H1 (cell line): Measurements from ENCODE around the gene KIF5A. TPM values are rescaled to one million over a fixed set of nuclear protein-coding genes. Genes with fewer than 3 reads are reported as not detected.

ENCODE experiments used
- CTCF ChIA-PET: fragments of 300-600 bp; sonication (Branson Sonifier 250); formaldehyde crosslinking; loops from one replicate; lab custom pipeline; 2021; ENCODE audit not compliant: partially characterized antibody; lab: Charles Lee
- POLR2A ChIA-PET: fragments of 300-600 bp; sonication (Branson Sonifier 250); formaldehyde crosslinking; loops from one replicate; lab custom pipeline; 2021; ENCODE audit warnings: inconsistent platforms; ENCODE audit not compliant: partially characterized antibody; lab: Charles Lee
- DNase-seq, 2 experiments: peaks; one replicate each; pipeline versions ENCODE4 v3.0.0 to v3.0.0-alpha.2; 2010 to 2022; ENCODE audit warnings: low spot score in 2 of 2, low read depth in 1 of 2, mixed read lengths in 1 of 2
- FAIRE-seq: peaks from 2 replicates; lab custom pipeline; 2011; peaks lifted over from hg19 to GRCh38; lab: Jason Lieb, UNC
- H2AFZ ChIP-seq: 2 replicates; pipeline ENCODE4 v1.8.1; 2012; ENCODE audit warnings: low read length, inconsistent platforms
- H2AK5ac ChIP-seq: 2 replicates; pipeline ENCODE4 v1.6.1; 2013; ENCODE audit warnings: low read depth, low read length
- H2BK120ac ChIP-seq: replicated peaks from 2 replicates; pipeline ENCODE3; 2013; ENCODE audit warnings: low read depth, low read length, inconsistent platforms
- H2BK12ac ChIP-seq: 2 replicates; pipeline ENCODE4 v1.6.1; 2013; ENCODE audit warnings: low read depth, low read length
- H2BK15ac ChIP-seq: 2 replicates; pipeline ENCODE4 v1.6.1; 2013; ENCODE audit warnings: low read length
- H2BK20ac ChIP-seq: 2 replicates; pipeline ENCODE4 v1.6.1; 2013; ENCODE audit warnings: low read length
- H2BK5ac ChIP-seq: 2 replicates; pipeline ENCODE4 v1.6.1; 2013; ENCODE audit warnings: low read depth, low read length
- H3K14ac ChIP-seq: 2 replicates; pipeline ENCODE4 v1.6.1; 2013; ENCODE audit warnings: inconsistent platforms; ENCODE audit not compliant: insufficient read length
- H3K18ac ChIP-seq: 2 replicates; pipeline ENCODE4 v1.6.1; 2013; ENCODE audit warnings: low read length; ENCODE audit errors: extremely low read depth
- H3K23ac ChIP-seq: 2 replicates; pipeline ENCODE4 v1.6.1; 2013; ENCODE audit warnings: inconsistent platforms; ENCODE audit not compliant: insufficient read length
- H3K23me2 ChIP-seq: 2 replicates; pipeline ENCODE4 v1.6.1; 2013; ENCODE audit warnings: low read depth, low read length
- H3K27ac ChIP-seq: 2 replicates; pipeline ENCODE4 v1.6.1; 2011; ENCODE audit warnings: low read depth, low read length, inconsistent platforms
- H3K27me3 ChIP-seq, 4 experiments: replicated peaks in 1 of 4; 1 replicate in 1 of 4; 2 replicates in 3 of 4; pipeline versions ENCODE4 v1.6.1 to v1.8.1; 2011 to 2013; ENCODE audit warnings: low read length in 3 of 4, mild to moderate bottlenecking in 3 of 4, inconsistent platforms in 2 of 4, mixed read lengths in 2 of 4, moderate library complexity in 1 of 4; ENCODE audit not compliant: control insufficient read depth in 3 of 4, insufficient read depth in 3 of 4; ENCODE audit errors: extremely low read depth in 1 of 4
- H3K36me3 ChIP-seq, 4 experiments: 2 replicates each; pipeline versions ENCODE4 v1.6.1 to v1.8.1; 2011 to 2013; ENCODE audit warnings: mild to moderate bottlenecking in 4 of 4, low read length in 3 of 4, moderate library complexity in 2 of 4, control low read depth in 1 of 4, inconsistent platforms in 1 of 4; ENCODE audit not compliant: insufficient read depth in 4 of 4, control insufficient read depth in 2 of 4
- H3K4ac ChIP-seq: replicated peaks from 2 replicates; pipeline ENCODE3; 2013; ENCODE audit warnings: low read length, low read depth, mixed read lengths, inconsistent platforms; ENCODE audit not compliant: insufficient read length
- H3K4me1 ChIP-seq, 4 experiments: replicated peaks in 1 of 4; 1 replicate in 1 of 4; 2 replicates in 3 of 4; pipeline versions ENCODE4 v1.6.1 to v1.8.1; 2011 to 2013; ENCODE audit warnings: low read length in 3 of 4, inconsistent platforms in 2 of 4, mixed read lengths in 1 of 4; ENCODE audit not compliant: insufficient read depth in 4 of 4, control insufficient read depth in 3 of 4
- H3K4me2 ChIP-seq, 2 experiments: 2 replicates each; pipeline versions ENCODE4 v1.6.1 to v1.8.1; 2011 to 2013; ENCODE audit warnings: low read depth in 2 of 2, low read length in 2 of 2, control low read depth in 1 of 2, inconsistent platforms in 1 of 2, mild to moderate bottlenecking in 1 of 2; ENCODE audit not compliant: insufficient read depth in 1 of 2
- H3K4me3 ChIP-seq, 4 experiments: fragments of 200-600, 300-600 bp in 1 of 4; sonication (generic), shearing (Covaris generic), sonication (Bioruptor Twin) in 1 of 4; 2 replicates each; pipeline versions ENCODE4 v1.5.1 to v1.8.1; 2011 to 2016; ENCODE audit warnings: low read length in 4 of 4, low read depth in 3 of 4, control low read depth in 2 of 4, inconsistent platforms in 2 of 4, mild to moderate bottlenecking in 2 of 4, mixed read lengths in 1 of 4, moderate library complexity in 1 of 4; ENCODE audit not compliant: insufficient read depth in 2 of 4; ENCODE audit errors: extremely low read depth in 1 of 4
- H3K56ac ChIP-seq: replicated peaks from 2 replicates; pipeline ENCODE3; 2013; ENCODE audit warnings: low read depth, mild to moderate bottlenecking, mixed read lengths, low read length, inconsistent platforms; ENCODE audit not compliant: insufficient read length
- H3K79me1 ChIP-seq: 2 replicates; pipeline ENCODE4 v1.6.1; 2013; ENCODE audit warnings: low read depth, low read length, control low read depth
- H3K79me2 ChIP-seq, 2 experiments: 2 replicates each; pipeline versions ENCODE4 v1.6.1 to v1.8.1; 2012 to 2013; ENCODE audit warnings: low read length in 2 of 2, mild to moderate bottlenecking in 2 of 2, inconsistent platforms in 1 of 2; ENCODE audit not compliant: insufficient read depth in 2 of 2, control insufficient read depth in 1 of 2
- H3K9ac ChIP-seq, 4 experiments: replicated peaks in 1 of 4; 1 replicate in 1 of 4; 2 replicates in 3 of 4; pipeline versions ENCODE4 v1.6.1 to v1.8.1; 2011 to 2013; ENCODE audit warnings: low read depth in 3 of 4, low read length in 3 of 4, control low read depth in 2 of 4, mild to moderate bottlenecking in 2 of 4, moderate library complexity in 2 of 4, inconsistent platforms in 1 of 4; ENCODE audit errors: extremely low read depth in 1 of 4
- H3K9me3 ChIP-seq, 2 experiments: 2 replicates each; pipeline versions ENCODE4 v1.6.1 to v1.8.1; 2012 to 2013; ENCODE audit warnings: mild to moderate bottlenecking in 2 of 2, moderate library complexity in 2 of 2, control low read depth in 1 of 2, inconsistent platforms in 1 of 2, low read depth in 1 of 2, low read length in 1 of 2, mixed read lengths in 1 of 2; ENCODE audit not compliant: insufficient read depth in 2 of 2
- H4K20me1 ChIP-seq, 2 experiments: replicated peaks in 1 of 2; 2 replicates each; pipeline versions ENCODE3 to v1.8.1; 2011 to 2013; ENCODE audit warnings: inconsistent platforms in 2 of 2, low read length in 2 of 2, mild to moderate bottlenecking in 1 of 2; ENCODE audit not compliant: insufficient read depth in 2 of 2, control insufficient read depth in 1 of 2
- H4K5ac ChIP-seq: 2 replicates; pipeline ENCODE4 v1.6.1; 2013; ENCODE audit warnings: low read length, low read depth, mixed read lengths, inconsistent platforms; ENCODE audit not compliant: insufficient read length
- H4K8ac ChIP-seq: 2 replicates; pipeline ENCODE4 v1.8.0; 2013; ENCODE audit warnings: mild to moderate bottlenecking, moderate library complexity, low read length, inconsistent platforms; ENCODE audit not compliant: insufficient read depth; ENCODE audit errors: extremely low read depth
- H4K91ac ChIP-seq: replicated peaks from 2 replicates; pipeline ENCODE3; 2013; ENCODE audit warnings: low read length, mixed read lengths, inconsistent platforms; ENCODE audit not compliant: insufficient read length
- SAP30 ChIP-seq: fragments of 300-600 bp; sonication (generic); IDR thresholded peaks from 2 replicates; pipeline ENCODE4 v1.7.1; 2012; ENCODE audit warnings: low read length, moderate library complexity, mild to moderate bottlenecking, inconsistent platforms; ENCODE audit not compliant: insufficient read depth, insufficient replicate concordance
- ZNF274 ChIP-seq: IDR thresholded peaks from 2 replicates; pipeline ENCODE4 v1.7.0; 2012; ENCODE audit warnings: low read length, borderline replicate concordance; ENCODE audit errors: extremely low read depth
- WGBS, 2 experiments: shearing (Covaris generic) in 1 of 2; methylation state at CpG; one replicate each; pipeline versions ENCODE4 v1.1.6 to v1.1.7; 2013 to 2015; ENCODE audit warnings: low lambda C conversion rate in 2 of 2, mixed read lengths in 2 of 2, inconsistent platforms in 1 of 2, low coverage in 1 of 2, missing lambda C conversion rate in 1 of 2; ENCODE audit not compliant: insufficient replicate concordance in 2 of 2, insufficient coverage in 1 of 2, insufficient read length in 1 of 2; ENCODE audit errors: extremely low coverage in 1 of 2, missing lambda C conversion rate in 1 of 2; 5-methylcytosine and 5-hydroxymethylcytosine counted together
- polyA plus RNA-seq, 7 experiments: library from polyadenylated mRNA; depleted of rRNA in 3 of 7; stranded (reverse) in 5 of 7; unstranded in 2 of 7; fragments of >200 nt in 5 of 7; fragments of 200-250 nt in 2 of 7; gene quantifications; 1 replicate in 5 of 7; 2 replicates in 1 of 7; 4 replicates in 1 of 7; pipeline versions ENCODE4 v1.2.1 to v1.2.3, GENCODE V29; 2011 to 2013; ENCODE audit warnings: missing spikeins in 2 of 7, mixed read lengths in 2 of 7
- total RNA-seq: library from RNA; stranded (reverse); fragmentation: NEBNext Ultra II Directional; extraction: Animal tissue kit (Norgen Biotek cat#: 25700); gene quantifications from 2 replicates; pipeline ENCODE4 v1.2.1, GENCODE V29; 2021

KIF5A gene
- total and polyA plus RNA-seq, 2 of the 8 experiments (the other 6 are each of a cell fraction or from before 2014, with no cell fraction given) = 10.7 to 21.9 TPM

DNA sequence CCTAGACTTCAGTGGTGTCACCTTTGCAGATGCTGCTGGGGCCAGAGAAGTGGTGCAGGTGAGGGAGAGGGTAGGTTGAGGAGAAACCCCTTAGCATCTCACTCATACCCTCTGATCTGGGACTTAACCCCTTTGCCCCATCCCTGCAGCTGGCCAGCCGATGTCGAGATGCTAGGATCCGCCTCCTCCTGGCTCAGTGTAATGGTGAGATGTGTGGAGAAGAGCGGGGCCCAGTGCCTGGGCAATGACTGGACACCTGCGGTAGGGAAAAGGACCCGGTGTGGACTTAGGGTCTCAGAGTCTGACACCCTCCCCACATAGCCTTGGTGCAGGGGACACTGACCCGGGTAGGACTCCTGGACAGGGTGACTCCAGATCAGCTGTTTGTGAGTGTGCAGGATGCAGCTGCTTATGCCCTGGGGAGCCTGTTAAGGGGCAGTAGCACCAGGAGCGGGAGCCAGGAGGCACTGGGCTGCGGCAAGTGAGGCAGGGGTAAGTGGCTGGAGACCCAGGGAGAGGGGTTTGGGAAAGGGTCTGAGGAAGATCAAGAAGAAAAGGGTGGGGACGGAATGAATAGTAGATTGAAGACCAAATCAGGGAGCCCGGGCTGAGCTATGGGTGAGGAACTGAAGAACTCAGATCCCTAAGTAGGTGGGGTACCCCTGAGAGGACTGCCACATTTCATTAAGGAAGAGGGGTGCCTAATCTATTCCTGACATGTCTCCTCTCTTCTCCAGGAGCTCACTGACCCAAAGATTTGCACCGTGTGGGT, 75.6 kb downstream of the KIF5A start:
- H2BK12ac ChIP-seq = no peak overlapping the region
- H2BK120ac ChIP-seq = no peak overlapping the region
- H3K56ac ChIP-seq = no peak overlapping the region
- ChIA-PET POLR2A (interaction anchor here (0.7 to 2.1 kb wide), 8 partner anchors 16 to 102 kb away, joined by 3 to 6 read pairs (median 3); partner anchors contain the start of genes DTX3 and PIP4K2C), CTCF (interaction anchor here (0.6 to 10.7 kb wide), 11 partner anchors 9 to 164 kb away, joined by 3 to 201 read pairs (median 5); partner anchors contain the start of genes ARHGEF25, DTX3 and PIP4K2C)
- no peak overlapping the region for H2BK5ac ChIP-seq
- peaks cover 93 to 100% (median 99%) of the 10 kb centered on the region in 4 experiments for H3K27me3 ChIP-seq
- FAIRE-seq (no peak), DNase-seq (no peak)
- H2BK20ac ChIP-seq = no peak overlapping the region
- H3K79me2 ChIP-seq = no peaks in the 10 kb centered on the region
- peaks cover 0 to 26% (median 21%) of the 10 kb centered on the region in 4 experiments; a peak in 6 of 7 replicates for H3K4me1 ChIP-seq
- no peak overlapping the region for H2AFZ ChIP-seq
- WGBS, 2 experiments = 80% methylated on average over 12 of the region's 12 CpGs; no CpG with 5 or more reads in 1 of the 2 experiments
- H3K23ac ChIP-seq = no peak overlapping the region
- TF ChIP-seq SAP30 (no peak), ZNF274 (no peak)
- no peak overlapping the region for H2BK15ac ChIP-seq
- no peak overlapping the region for H3K4ac ChIP-seq
- peaks cover 4% of the 10 kb centered on the region; the same call in 1 of the 2 replicates for H3K23me2 ChIP-seq
- H3K4me3 ChIP-seq = no peak overlapping the region
- no peaks in the 10 kb centered on the region; a peak in 1 of 8 replicates for H3K36me3 ChIP-seq
- H4K20me1 ChIP-seq = peaks cover 0 to 26% of the 10 kb centered on the region in 2 experiments
- no peak overlapping the region for H3K14ac ChIP-seq
- H4K8ac ChIP-seq = no peak overlapping the region
- H3K4me2 ChIP-seq = no peak overlapping the region
- H2AK5ac ChIP-seq = no peak overlapping the region
- H3K9ac ChIP-seq = no peak overlapping the region
- H3K79me1 ChIP-seq = 0 out of 2 replicates have a peak, but pooled peaks cover 2% of the 10 kb centered on the region
- H3K9me3 ChIP-seq = no peaks in the 10 kb centered on the region
- H4K91ac ChIP-seq = no peak overlapping the region
- no peak overlapping the region for H4K5ac ChIP-seq
- no peak overlapping the region for H3K18ac ChIP-seq
- H3K27ac ChIP-seq = no peak overlapping the region
